ENCODE measurements around the gene FAM47B. TPM values are rescaled to one million over a fixed set of nuclear protein-coding genes. Genes with fewer than 3 reads are reported as not detected.

The FAM47B gene
- not detected in 3 replicates for total RNA-seq
- long read RNA-seq: 0 reads

GRCh38 chrX:34942496-34942895, at the start of gene FAM47B:
TSS of gene FAM47B (plus strand) at chrX:34942796. CDS start at chrX:34942832, 36 bp downstream.
- no peak for DNase-seq (ENCODE audit: low spot score)
- Mint-ChIP-seq H3K4me1 (ENCODE audit: low read depth) (no peaks in the 10 kb centered on the region), H3K27me3 (ENCODE audit: low read depth) (no peaks in the 10 kb centered on the region), H3K36me3 (ENCODE audit: low read depth) (no peaks in the 10 kb centered on the region), H3K9me3 (ENCODE audit: low read depth) (peaks cover 3% of the 10 kb centered on the region), H3K4me3 (ENCODE audit: unreplicated experiment) (no peak within 1 kb of the TSS), H3K27ac (ENCODE audit: unreplicated experiment) (no peak within 1 kb of the TSS)
- TF ChIP-seq, protein P1, sequence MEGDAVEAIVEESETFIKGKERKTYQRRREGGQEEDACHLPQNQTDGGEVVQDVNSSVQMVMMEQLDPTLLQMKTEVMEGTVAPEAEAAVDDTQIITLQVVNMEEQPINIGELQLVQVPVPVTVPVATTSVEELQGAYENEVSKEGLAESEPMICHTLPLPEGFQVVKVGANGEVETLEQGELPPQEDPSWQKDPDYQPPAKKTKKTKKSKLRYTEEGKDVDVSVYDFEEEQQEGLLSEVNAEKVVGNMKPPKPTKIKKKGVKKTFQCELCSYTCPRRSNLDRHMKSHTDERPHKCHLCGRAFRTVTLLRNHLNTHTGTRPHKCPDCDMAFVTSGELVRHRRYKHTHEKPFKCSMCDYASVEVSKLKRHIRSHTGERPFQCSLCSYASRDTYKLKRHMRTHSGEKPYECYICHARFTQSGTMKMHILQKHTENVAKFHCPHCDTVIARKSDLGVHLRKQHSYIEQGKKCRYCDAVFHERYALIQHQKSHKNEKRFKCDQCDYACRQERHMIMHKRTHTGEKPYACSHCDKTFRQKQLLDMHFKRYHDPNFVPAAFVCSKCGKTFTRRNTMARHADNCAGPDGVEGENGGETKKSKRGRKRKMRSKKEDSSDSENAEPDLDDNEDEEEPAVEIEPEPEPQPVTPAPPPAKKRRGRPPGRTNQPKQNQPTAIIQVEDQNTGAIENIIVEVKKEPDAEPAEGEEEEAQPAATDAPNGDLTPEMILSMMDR (IDR thresholded peaks at IDR 0.05): no peak

- TF ChIP-seq, protein P1 (IDR thresholded peaks at IDR 0.05): peak; percentile 84
- H3K9me3 Mint-ChIP-seq (ENCODE audit: low read depth): peaks cover 6% of the 10 kb centered on the region
These were observed 48.9 kb upstream of the FAM47B start for GRCh38 chrX:34893741-34894140.

GRCh38 chrX:34900691-34901090, 41.9 kb upstream of the FAM47B start:
- Mint-ChIP-seq H3K27me3 (ENCODE audit: low read depth) (no peaks in the 10 kb centered on the region), H3K27ac (ENCODE audit: unreplicated experiment) (no peak overlapping the region), H3K9me3 (ENCODE audit: low read depth) (peaks cover 20% of the 10 kb centered on the region), H3K36me3 (ENCODE audit: low read depth) (peaks cover 1% of the 10 kb centered on the region), H3K4me3 (ENCODE audit: unreplicated experiment) (no peak overlapping the region), H3K4me1 (ENCODE audit: low read depth) (peaks cover 32% of the 10 kb centered on the region)
- no peak for DNase-seq (ENCODE audit: low spot score)
- TF ChIP-seq, protein P1 (IDR thresholded peaks at IDR 0.05): no peak

More at GRCh38 chrX:34893741-34894140, 48.9 kb upstream of the FAM47B start:
- no peak for DNase-seq (ENCODE audit: low spot score)
- Mint-ChIP-seq H3K36me3 (ENCODE audit: low read depth) (peaks cover 1% of the 10 kb centered on the region), H3K4me3 (ENCODE audit: unreplicated experiment) (no peak overlapping the region), H3K27ac (ENCODE audit: unreplicated experiment) (no peak overlapping the region), H3K27me3 (ENCODE audit: low read depth) (no peaks in the 10 kb centered on the region), H3K4me1 (ENCODE audit: low read depth) (peaks cover 10% of the 10 kb centered on the region)

DNA sequence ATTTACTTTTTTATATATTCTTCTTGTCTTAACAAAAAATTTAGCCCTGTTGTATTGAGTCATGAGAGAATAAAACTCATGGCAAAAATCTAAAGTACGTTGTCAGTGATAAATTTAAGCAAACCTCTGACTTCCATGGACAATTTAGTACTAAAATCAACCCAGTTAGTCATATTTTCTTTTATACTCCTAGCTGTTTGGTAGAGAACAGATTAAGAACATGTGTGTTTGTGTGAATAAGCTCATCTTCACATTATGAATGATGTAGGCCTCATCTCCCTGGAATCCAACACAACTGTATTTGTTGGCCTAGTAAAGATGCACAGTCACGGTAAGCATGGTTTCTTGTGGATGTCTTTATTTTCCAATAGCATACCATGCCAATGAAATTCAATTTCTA, 40.8 kb upstream of the FAM47B start:
- Mint-ChIP-seq H3K36me3 (ENCODE audit: low read depth) (peaks cover 1% of the 10 kb centered on the region), H3K4me3 (ENCODE audit: unreplicated experiment) (no peak overlapping the region), H3K27me3 (ENCODE audit: low read depth) (no peaks in the 10 kb centered on the region), H3K9me3 (ENCODE audit: low read depth) (peaks cover 20% of the 10 kb centered on the region), H3K27ac (ENCODE audit: unreplicated experiment) (no peak overlapping the region), H3K4me1 (ENCODE audit: low read depth) (peaks cover 32% of the 10 kb centered on the region)
- TF ChIP-seq, protein P1 (IDR thresholded peaks at IDR 0.05): no peak
- no peak for DNase-seq (ENCODE audit: low spot score)

- Mint-ChIP-seq H3K4me3 (ENCODE audit: unreplicated experiment) (no peak overlapping the region), H3K9me3 (ENCODE audit: low read depth) (peaks cover 19% of the 10 kb centered on the region), H3K36me3 (ENCODE audit: low read depth) (no peaks in the 10 kb centered on the region), H3K27me3 (ENCODE audit: low read depth) (no peaks in the 10 kb centered on the region), H3K4me1 (ENCODE audit: low read depth) (peaks cover 32% of the 10 kb centered on the region), H3K27ac (ENCODE audit: unreplicated experiment) (no peak overlapping the region)
- TF ChIP-seq, protein P1 (IDR thresholded peaks at IDR 0.05): no peak
- DNase-seq (ENCODE audit: low spot score): no peak
These were observed 39.3 kb upstream of the FAM47B start for GRCh38 chrX:34903316-34903715.
